H1 (cell line): Measurements from ENCODE around the gene KLK6. TPM values are rescaled to one million over a fixed set of nuclear protein-coding genes. Genes with fewer than 3 reads are reported as not detected.

Source experiments
- BACH1 ChIP-seq: IDR thresholded peaks from 2 replicates; pipeline ENCODE4 v1.6.1; 2012; ENCODE audit warnings: low read length, improper control_type of control experiment
- CHD2 ChIP-seq: IDR thresholded peaks from 2 replicates; pipeline ENCODE4 v1.6.1; 2012; ENCODE audit warnings: low read length, improper control_type of control experiment
- EGR1 ChIP-seq: IDR thresholded peaks from 2 replicates; pipeline ENCODE4 v1.6.1; 2011; ENCODE audit warnings: low read depth, low read length, borderline replicate concordance
- FOSL1 ChIP-seq: IDR thresholded peaks from 2 replicates; pipeline ENCODE4 v1.6.1; 2011; ENCODE audit warnings: mild to moderate bottlenecking, low read depth, low read length, moderate library complexity; ENCODE audit not compliant: insufficient read depth
- GTF2F1 ChIP-seq: IDR thresholded peaks from 2 replicates; pipeline ENCODE4 v1.6.1; 2012; ENCODE audit warnings: low read depth, low read length, improper control_type of control experiment, borderline replicate concordance
- KDM1A ChIP-seq: fragments of 200-600, 300-600 bp; sonication (generic); IDR thresholded peaks from 2 replicates; pipeline ENCODE4 v1.7.1; 2016; ENCODE audit warnings: mild to moderate bottlenecking, low read length, borderline replicate concordance
- POLR2A ChIP-seq, 2 experiments: IDR thresholded peaks; 1 replicate in 1 of 2; 2 replicates in 1 of 2; pipeline ENCODE4 v1.6.1; 2011; ENCODE audit warnings: low read depth in 2 of 2, low read length in 2 of 2, mild to moderate bottlenecking in 2 of 2; ENCODE audit errors: control extremely low read depth in 1 of 2
- POU5F1 ChIP-seq: IDR thresholded peaks from 2 replicates; pipeline ENCODE4 v1.6.1; 2011; ENCODE audit warnings: low read depth, mild to moderate bottlenecking, low read length, moderate library complexity
- RFX5 ChIP-seq: IDR thresholded peaks from 2 replicates; pipeline ENCODE4 v1.6.1; 2011; ENCODE audit warnings: low read depth, low read length, improper control_type of control experiment, borderline replicate concordance
- SAP30 ChIP-seq: fragments of 300-600 bp; sonication (generic); IDR thresholded peaks from 2 replicates; pipeline ENCODE4 v1.7.1; 2012; ENCODE audit warnings: low read length, moderate library complexity, mild to moderate bottlenecking, inconsistent platforms; ENCODE audit not compliant: insufficient read depth, insufficient replicate concordance
- SIRT6 ChIP-seq: IDR thresholded peaks from one replicate; pipeline ENCODE4 v1.7.1; 2012; ENCODE audit warnings: low read length, inconsistent platforms
- TAF1 ChIP-seq: IDR thresholded peaks from 2 replicates; pipeline ENCODE4 v1.6.1; 2011; ENCODE audit warnings: mild to moderate bottlenecking, low read depth, low read length
- polyA plus RNA-seq, 7 experiments: library from polyadenylated mRNA; depleted of rRNA in 3 of 7; stranded (reverse) in 5 of 7; unstranded in 2 of 7; fragments of >200 nt in 5 of 7; fragments of 200-250 nt in 2 of 7; gene quantifications; 1 replicate in 5 of 7; 2 replicates in 1 of 7; 4 replicates in 1 of 7; pipeline versions ENCODE4 v1.2.1 to v1.2.3, GENCODE V29; 2011 to 2013; ENCODE audit warnings: missing spikeins in 2 of 7, mixed read lengths in 2 of 7
- total RNA-seq: library from RNA; stranded (reverse); fragmentation: NEBNext Ultra II Directional; extraction: Animal tissue kit (Norgen Biotek cat#: 25700); gene quantifications from 2 replicates; pipeline ENCODE4 v1.2.1, GENCODE V29; 2021
- TF ChIP-seq, protein P1 (sequence below): fragments of 300-600 bp; sonication (generic); IDR thresholded peaks from 2 replicates; pipeline ENCODE4 v1.7.1; 2012; ENCODE audit warnings: low read length, moderate library complexity, mild to moderate bottlenecking, inconsistent platforms; ENCODE audit not compliant: insufficient replicate concordance

KLK6 gene
- total and polyA plus RNA-seq, 2 of the 8 experiments (the other 6 are each of a cell fraction or from before 2014, with no cell fraction given) = 0.69 to 3.2 TPM

DNA sequence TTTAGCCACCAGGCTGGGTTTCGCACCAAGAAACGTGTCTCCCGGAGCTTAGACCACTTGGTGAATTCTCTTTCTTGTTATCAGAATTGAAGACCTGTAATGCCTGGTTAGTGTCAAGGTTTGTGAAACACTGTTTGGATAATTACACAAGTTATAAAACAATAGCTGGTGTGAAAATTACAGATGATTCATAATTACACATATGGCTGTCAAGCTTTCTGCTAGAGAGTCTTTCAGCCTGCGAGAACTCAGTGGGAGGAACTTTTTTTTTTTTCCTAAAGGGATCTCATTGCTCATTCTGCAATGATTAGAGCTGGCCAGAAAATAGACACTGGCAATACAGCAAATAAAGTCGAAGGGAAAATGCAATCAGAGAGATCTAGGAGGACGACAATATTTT is 44.8 kb downstream of the KLK6 start (continued):
- TF ChIP-seq, protein P1, sequence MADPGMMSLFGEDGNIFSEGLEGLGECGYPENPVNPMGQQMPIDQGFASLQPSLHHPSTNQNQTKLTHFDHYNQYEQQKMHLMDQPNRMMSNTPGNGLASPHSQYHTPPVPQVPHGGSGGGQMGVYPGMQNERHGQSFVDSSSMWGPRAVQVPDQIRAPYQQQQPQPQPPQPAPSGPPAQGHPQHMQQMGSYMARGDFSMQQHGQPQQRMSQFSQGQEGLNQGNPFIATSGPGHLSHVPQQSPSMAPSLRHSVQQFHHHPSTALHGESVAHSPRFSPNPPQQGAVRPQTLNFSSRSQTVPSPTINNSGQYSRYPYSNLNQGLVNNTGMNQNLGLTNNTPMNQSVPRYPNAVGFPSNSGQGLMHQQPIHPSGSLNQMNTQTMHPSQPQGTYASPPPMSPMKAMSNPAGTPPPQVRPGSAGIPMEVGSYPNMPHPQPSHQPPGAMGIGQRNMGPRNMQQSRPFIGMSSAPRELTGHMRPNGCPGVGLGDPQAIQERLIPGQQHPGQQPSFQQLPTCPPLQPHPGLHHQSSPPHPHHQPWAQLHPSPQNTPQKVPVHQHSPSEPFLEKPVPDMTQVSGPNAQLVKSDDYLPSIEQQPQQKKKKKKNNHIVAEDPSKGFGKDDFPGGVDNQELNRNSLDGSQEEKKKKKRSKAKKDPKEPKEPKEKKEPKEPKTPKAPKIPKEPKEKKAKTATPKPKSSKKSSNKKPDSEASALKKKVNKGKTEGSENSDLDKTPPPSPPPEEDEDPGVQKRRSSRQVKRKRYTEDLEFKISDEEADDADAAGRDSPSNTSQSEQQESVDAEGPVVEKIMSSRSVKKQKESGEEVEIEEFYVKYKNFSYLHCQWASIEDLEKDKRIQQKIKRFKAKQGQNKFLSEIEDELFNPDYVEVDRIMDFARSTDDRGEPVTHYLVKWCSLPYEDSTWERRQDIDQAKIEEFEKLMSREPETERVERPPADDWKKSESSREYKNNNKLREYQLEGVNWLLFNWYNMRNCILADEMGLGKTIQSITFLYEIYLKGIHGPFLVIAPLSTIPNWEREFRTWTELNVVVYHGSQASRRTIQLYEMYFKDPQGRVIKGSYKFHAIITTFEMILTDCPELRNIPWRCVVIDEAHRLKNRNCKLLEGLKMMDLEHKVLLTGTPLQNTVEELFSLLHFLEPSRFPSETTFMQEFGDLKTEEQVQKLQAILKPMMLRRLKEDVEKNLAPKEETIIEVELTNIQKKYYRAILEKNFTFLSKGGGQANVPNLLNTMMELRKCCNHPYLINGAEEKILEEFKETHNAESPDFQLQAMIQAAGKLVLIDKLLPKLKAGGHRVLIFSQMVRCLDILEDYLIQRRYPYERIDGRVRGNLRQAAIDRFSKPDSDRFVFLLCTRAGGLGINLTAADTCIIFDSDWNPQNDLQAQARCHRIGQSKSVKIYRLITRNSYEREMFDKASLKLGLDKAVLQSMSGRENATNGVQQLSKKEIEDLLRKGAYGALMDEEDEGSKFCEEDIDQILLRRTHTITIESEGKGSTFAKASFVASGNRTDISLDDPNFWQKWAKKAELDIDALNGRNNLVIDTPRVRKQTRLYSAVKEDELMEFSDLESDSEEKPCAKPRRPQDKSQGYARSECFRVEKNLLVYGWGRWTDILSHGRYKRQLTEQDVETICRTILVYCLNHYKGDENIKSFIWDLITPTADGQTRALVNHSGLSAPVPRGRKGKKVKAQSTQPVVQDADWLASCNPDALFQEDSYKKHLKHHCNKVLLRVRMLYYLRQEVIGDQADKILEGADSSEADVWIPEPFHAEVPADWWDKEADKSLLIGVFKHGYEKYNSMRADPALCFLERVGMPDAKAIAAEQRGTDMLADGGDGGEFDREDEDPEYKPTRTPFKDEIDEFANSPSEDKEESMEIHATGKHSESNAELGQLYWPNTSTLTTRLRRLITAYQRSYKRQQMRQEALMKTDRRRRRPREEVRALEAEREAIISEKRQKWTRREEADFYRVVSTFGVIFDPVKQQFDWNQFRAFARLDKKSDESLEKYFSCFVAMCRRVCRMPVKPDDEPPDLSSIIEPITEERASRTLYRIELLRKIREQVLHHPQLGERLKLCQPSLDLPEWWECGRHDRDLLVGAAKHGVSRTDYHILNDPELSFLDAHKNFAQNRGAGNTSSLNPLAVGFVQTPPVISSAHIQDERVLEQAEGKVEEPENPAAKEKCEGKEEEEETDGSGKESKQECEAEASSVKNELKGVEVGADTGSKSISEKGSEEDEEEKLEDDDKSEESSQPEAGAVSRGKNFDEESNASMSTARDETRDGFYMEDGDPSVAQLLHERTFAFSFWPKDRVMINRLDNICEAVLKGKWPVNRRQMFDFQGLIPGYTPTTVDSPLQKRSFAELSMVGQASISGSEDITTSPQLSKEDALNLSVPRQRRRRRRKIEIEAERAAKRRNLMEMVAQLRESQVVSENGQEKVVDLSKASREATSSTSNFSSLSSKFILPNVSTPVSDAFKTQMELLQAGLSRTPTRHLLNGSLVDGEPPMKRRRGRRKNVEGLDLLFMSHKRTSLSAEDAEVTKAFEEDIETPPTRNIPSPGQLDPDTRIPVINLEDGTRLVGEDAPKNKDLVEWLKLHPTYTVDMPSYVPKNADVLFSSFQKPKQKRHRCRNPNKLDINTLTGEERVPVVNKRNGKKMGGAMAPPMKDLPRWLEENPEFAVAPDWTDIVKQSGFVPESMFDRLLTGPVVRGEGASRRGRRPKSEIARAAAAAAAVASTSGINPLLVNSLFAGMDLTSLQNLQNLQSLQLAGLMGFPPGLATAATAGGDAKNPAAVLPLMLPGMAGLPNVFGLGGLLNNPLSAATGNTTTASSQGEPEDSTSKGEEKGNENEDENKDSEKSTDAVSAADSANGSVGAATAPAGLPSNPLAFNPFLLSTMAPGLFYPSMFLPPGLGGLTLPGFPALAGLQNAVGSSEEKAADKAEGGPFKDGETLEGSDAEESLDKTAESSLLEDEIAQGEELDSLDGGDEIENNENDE = no peak
- TF ChIP-seq POLR2A (IDR thresholded peaks at IDR 0.05; ENCODE audit: control extremely low read depth in 1 of 2, low read depth in 2 of 2, low read length in 2 of 2) (no peak), GTF2F1 (no peak), RFX5 (no peak), TAF1 (no peak), SIRT6 (no peak), CHD2 (no peak), EGR1 (no peak), FOSL1 (no peak), SAP30 (no peak), BACH1 (no peak), POU5F1 (no peak), KDM1A (no peak)
